Lung (tissue), 12 donors: Measurements from ENCODE around the gene IFRD2. TPM values are rescaled to one million over a fixed set of nuclear protein-coding genes. Genes with fewer than 3 reads are reported as not detected.
A peak's percentile ranks its signal among the peaks of the same experiment; 100 is the strongest.

ENCODE experiments used
- ATAC-seq: fragments of 200-7000 bp; cut with Tn5 transposase; one replicate; pipeline ENCODE4 v1.9.1; 2020; ENCODE audit warnings: moderate number of reproducible peaks; ENCODE audit not compliant: insufficient read depth, low FRiP score
- DNase-seq, 3 donors: peaks; one replicate each; pipeline ENCODE4 v3.0.0-alpha.2; 2013 to 2017
- H3K27ac ChIP-seq, 2 donors: one replicate each; pipeline ENCODE4 v1.5.1; 2013; ENCODE audit warnings: mild to moderate bottlenecking in 2 of 2, moderate library complexity in 2 of 2, control low read depth in 1 of 2, inconsistent platforms in 1 of 2, low read depth in 1 of 2, low read length in 1 of 2
- H3K27me3 ChIP-seq, 3 donors: one replicate each; pipeline ENCODE4 v1.5.1; 2013; ENCODE audit warnings: low read length in 2 of 3; ENCODE audit not compliant: control insufficient read depth in 3 of 3, insufficient read depth in 3 of 3
- H3K36me3 ChIP-seq, 4 donors: one replicate each; pipeline ENCODE4 v1.5.1; 2013; ENCODE audit warnings: low read length in 4 of 4, mild to moderate bottlenecking in 1 of 4, moderate library complexity in 1 of 4; ENCODE audit not compliant: control insufficient read depth in 4 of 4, insufficient read depth in 4 of 4
- H3K4me1 ChIP-seq, 5 donors: one replicate each; pipeline ENCODE4 v1.5.1; 2013; ENCODE audit warnings: low read length in 5 of 5, mild to moderate bottlenecking in 2 of 5, moderate library complexity in 1 of 5; ENCODE audit not compliant: control insufficient read depth in 5 of 5, insufficient read depth in 5 of 5
- H3K4me3 ChIP-seq: one replicate; pipeline ENCODE4 v1.5.1; 2013; ENCODE audit warnings: mild to moderate bottlenecking, control low read depth, moderate library complexity
- H3K9ac ChIP-seq, 2 donors: one replicate each; pipeline ENCODE4 v1.5.1; 2013; ENCODE audit warnings: low read length in 2 of 2, control low read depth in 1 of 2; ENCODE audit not compliant: insufficient read depth in 1 of 2
- H3K9me3 ChIP-seq, 4 donors: one replicate each; pipeline ENCODE4 v1.5.1; 2013; ENCODE audit warnings: low read length in 3 of 4, mild to moderate bottlenecking in 1 of 4, moderate library complexity in 1 of 4; ENCODE audit not compliant: control insufficient read depth in 4 of 4, insufficient read depth in 3 of 4
- CTCF ChIP-seq: IDR thresholded peaks from 2 replicates; pipeline ENCODE4 v1.5.1; 2012; ENCODE audit warnings: mild to moderate bottlenecking; ENCODE audit errors: control extremely low read depth, extremely low read depth
- WGBS, 2 donors: extraction: QIAGEN DNeasy Blood & Tissue Kit; methylation state at CpG; one replicate each; pipeline ENCODE4 v1.1.7; 2013; 5-methylcytosine and 5-hydroxymethylcytosine counted together
- polyA plus RNA-seq, 2 donors: library from polyadenylated mRNA; stranded (reverse); fragments of 200-250 nt; gene quantifications; one replicate each; pipeline ENCODE4 v1.2.1, GENCODE V29; 2013
- total RNA-seq, 2 donors: library from RNA; depleted of rRNA in 1 of 2; stranded (reverse); fragments of >200 nt in 1 of 2; gene quantifications; one replicate each; pipeline ENCODE4 v1.2.1, GENCODE V29; 2014 to 2021
- donor health status: control.
- donor health status: control.
- donor health status: Bipolar disorder and iron deficiency.
- donor health status: healthy.
- donor health status: DM: yes; HTN: yes; CAD: no.

Gene IFRD2
- total and polyA plus RNA-seq, 4 donors: 14.7 to 107 (median 95.1) TPM

- no peak for DNase-seq
- 52 to 80% methylated on average over 4 of the region's 4 CpGs for WGBS, 2 donors
Measured at GRCh38 chr3:50269460-50269859, 22.8 kb downstream of the IFRD2 start.

GRCh38 chr3:50268703-50269451 is 23.4 kb downstream of the IFRD2 start, which contains the start of gene SEMA3B:
SEMA3B (plus strand) TSS chr3:50269147; CDS start chr3:50269241, 94 bp downstream.
- peaks cover 0 to 10% (median 5%) of the 10 kb centered on the region in 3 donors for H3K27me3 ChIP-seq
- WGBS, 2 donors: 44 to 73% methylated on average over 19 to 21 of the region's 21 CpGs
- H3K27ac ChIP-seq: peak within 1 kb of the TSS; percentile 91 to 93
- peaks cover 0 to 1% (median 0%) of the 10 kb centered on the region in 4 donors for H3K36me3 ChIP-seq
- H3K4me3 ChIP-seq: no peak within 1 kb of the TSS
- no peak for TF ChIP-seq CTCF
- peak within 1 kb of the TSS; percentile 66 to 83 for H3K9ac ChIP-seq
- peaks cover 0 to 65% (median 35%) of the 10 kb centered on the region in 5 donors for H3K4me1 ChIP-seq
- ATAC-seq: peak; percentile 34
- peak; percentile 39 to 63 (median 60) for DNase-seq
- no peaks in the 10 kb centered on the region for H3K9me3 ChIP-seq

More at GRCh38 chr3:50269460-50269859, 22.8 kb downstream of the IFRD2 start:
- ATAC-seq: no peak
- Histone ChIP-seq H3K27ac (peak overlapping the region; percentile 55 to 70), H3K27me3 (peaks cover 0 to 15% (median 11%) of the 10 kb centered on the region in 3 donors), H3K36me3 (peaks cover 0 to 1% (median 0%) of the 10 kb centered on the region in 4 donors), H3K9ac (peak overlapping the region; percentile 66 to 83), H3K4me3 (no peak overlapping the region), H3K4me1 (peaks cover 0 to 60% (median 36%) of the 10 kb centered on the region in 5 donors), H3K9me3 (no peaks in the 10 kb centered on the region)
- no peak for TF ChIP-seq CTCF

- peaks cover 0 to 68% (median 31%) of the 10 kb centered on the region in 5 donors for H3K4me1 ChIP-seq
- peaks cover 0 to 5% (median 2%) of the 10 kb centered on the region in 3 donors for H3K27me3 ChIP-seq
- H3K27ac ChIP-seq: peak overlapping the region; percentile 70 to 91
- ATAC-seq: no peak
- TF ChIP-seq CTCF: no peak
- H3K9me3 ChIP-seq: no peaks in the 10 kb centered on the region
- H3K9ac ChIP-seq: peak overlapping the region in 1 of 2 donors; percentile 62
- peaks cover 0 to 1% (median 0%) of the 10 kb centered on the region in 4 donors for H3K36me3 ChIP-seq
- no peak overlapping the region for H3K4me3 ChIP-seq
- peak in 1 of 3 donors; percentile 12 for DNase-seq
- 41 to 79% methylated on average over 3 of the region's 3 CpGs for WGBS, 2 donors
Measured at GRCh38 chr3:50268276-50268675, 24.0 kb downstream of the IFRD2 start.
